ENCODE data around the gene ZNF804B.

ZNF804B gene

DNA sequence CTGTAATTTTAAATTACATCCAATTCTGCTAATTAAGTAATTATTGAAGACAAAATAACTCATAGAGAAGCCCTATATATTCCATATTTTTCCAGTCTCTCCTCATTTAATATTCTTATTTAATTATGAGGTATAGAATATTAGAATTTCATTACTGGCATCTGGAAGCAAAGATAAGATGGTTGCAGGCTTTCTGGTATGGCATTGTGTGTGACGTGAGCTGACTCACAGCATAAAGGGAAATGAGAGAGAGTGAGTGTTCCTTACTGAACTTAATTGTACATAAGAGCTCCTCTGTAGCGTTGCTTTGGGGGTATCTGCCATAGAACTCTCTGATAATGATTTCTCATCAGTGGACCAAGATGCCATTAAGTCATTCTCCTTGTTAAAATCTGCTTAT, 163.4 kb downstream of the ZNF804B start:
- no peak overlapping the region for H3K4me2 ChIP-seq (ENCODE audit: low read length)
- no peaks in the 10 kb centered on the region for H3K36me3 ChIP-seq (replicated peaks; ENCODE audit: low read depth, low read length)
- H3K9ac ChIP-seq (ENCODE audit: low read length) = no peak overlapping the region
- no peak overlapping the region for H3K4me3 ChIP-seq (ENCODE audit: low read length)
- TF ChIP-seq EZH2phosphoT487 (IDR thresholded peaks at IDR 0.05; ENCODE audit: low read depth) = no peak
- TF ChIP-seq, protein P1, sequence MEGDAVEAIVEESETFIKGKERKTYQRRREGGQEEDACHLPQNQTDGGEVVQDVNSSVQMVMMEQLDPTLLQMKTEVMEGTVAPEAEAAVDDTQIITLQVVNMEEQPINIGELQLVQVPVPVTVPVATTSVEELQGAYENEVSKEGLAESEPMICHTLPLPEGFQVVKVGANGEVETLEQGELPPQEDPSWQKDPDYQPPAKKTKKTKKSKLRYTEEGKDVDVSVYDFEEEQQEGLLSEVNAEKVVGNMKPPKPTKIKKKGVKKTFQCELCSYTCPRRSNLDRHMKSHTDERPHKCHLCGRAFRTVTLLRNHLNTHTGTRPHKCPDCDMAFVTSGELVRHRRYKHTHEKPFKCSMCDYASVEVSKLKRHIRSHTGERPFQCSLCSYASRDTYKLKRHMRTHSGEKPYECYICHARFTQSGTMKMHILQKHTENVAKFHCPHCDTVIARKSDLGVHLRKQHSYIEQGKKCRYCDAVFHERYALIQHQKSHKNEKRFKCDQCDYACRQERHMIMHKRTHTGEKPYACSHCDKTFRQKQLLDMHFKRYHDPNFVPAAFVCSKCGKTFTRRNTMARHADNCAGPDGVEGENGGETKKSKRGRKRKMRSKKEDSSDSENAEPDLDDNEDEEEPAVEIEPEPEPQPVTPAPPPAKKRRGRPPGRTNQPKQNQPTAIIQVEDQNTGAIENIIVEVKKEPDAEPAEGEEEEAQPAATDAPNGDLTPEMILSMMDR (IDR thresholded peaks at IDR 0.05; ENCODE audit: low read depth, low read length) = no peak
- H3K27me3 ChIP-seq (ENCODE audit: low read depth, low read length) = no peaks in the 10 kb centered on the region
- no peak overlapping the region for H2AFZ ChIP-seq (ENCODE audit: low read depth, low read length)
- no peaks in the 10 kb centered on the region for H3K4me1 ChIP-seq (ENCODE audit: low read length)
- no peaks in the 10 kb centered on the region for H3K79me2 ChIP-seq (ENCODE audit: low read length)
- H3K27ac ChIP-seq (ENCODE audit: low read length) = no peak overlapping the region
- no peaks in the 10 kb centered on the region for H4K20me1 ChIP-seq (ENCODE audit: insufficient read depth, low read length)
- H3K9me3 ChIP-seq (ENCODE audit: insufficient read depth, low read length) = no peaks in the 10 kb centered on the region

- Histone ChIP-seq H3K27ac (ENCODE audit: low read length) (no peak overlapping the region), H3K4me2 (ENCODE audit: low read length) (no peak overlapping the region), H3K36me3 (replicated peaks; ENCODE audit: low read depth, low read length) (no peaks in the 10 kb centered on the region), H3K4me3 (ENCODE audit: low read length) (no peak overlapping the region), H3K9ac (ENCODE audit: low read length) (no peak overlapping the region), H3K9me3 (ENCODE audit: insufficient read depth, low read length) (no peaks in the 10 kb centered on the region), H2AFZ (ENCODE audit: low read depth, low read length) (no peak overlapping the region), H3K27me3 (ENCODE audit: low read depth, low read length) (no peaks in the 10 kb centered on the region), H3K79me2 (ENCODE audit: low read length) (no peaks in the 10 kb centered on the region), H3K4me1 (ENCODE audit: low read length) (no peaks in the 10 kb centered on the region), H4K20me1 (ENCODE audit: insufficient read depth, low read length) (no peaks in the 10 kb centered on the region)
- TF ChIP-seq, protein P1 (IDR thresholded peaks at IDR 0.05; ENCODE audit: low read depth, low read length) = no peak
- no peak for TF ChIP-seq EZH2phosphoT487 (IDR thresholded peaks at IDR 0.05; ENCODE audit: low read depth)
These were observed 168.8 kb downstream of the ZNF804B start for GRCh38 chr7:88928276-88928675.

DNA sequence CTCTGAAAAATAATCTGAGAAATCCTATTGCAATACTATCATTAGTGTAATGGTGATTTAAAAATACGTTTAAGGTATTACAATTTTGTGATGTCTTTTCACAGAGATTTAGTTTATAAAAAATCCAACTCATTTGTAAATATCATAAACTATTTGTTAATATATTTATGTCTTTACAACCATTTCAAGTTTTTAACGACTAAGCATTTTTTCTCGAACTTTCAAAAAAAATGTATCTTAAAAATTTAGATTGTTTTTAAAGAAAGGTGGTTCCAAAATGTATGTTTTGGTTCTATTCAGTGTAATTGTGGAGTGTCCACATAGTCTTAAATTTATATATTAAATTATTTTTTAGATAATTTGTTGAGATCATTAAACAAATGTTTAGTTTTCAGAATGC, 170.2 kb downstream of the ZNF804B start:
- Histone ChIP-seq H3K27ac (ENCODE audit: low read length) (no peak overlapping the region), H2AFZ (ENCODE audit: low read depth, low read length) (no peak overlapping the region), H3K79me2 (ENCODE audit: low read length) (no peaks in the 10 kb centered on the region), H3K36me3 (replicated peaks; ENCODE audit: low read depth, low read length) (no peaks in the 10 kb centered on the region), H4K20me1 (ENCODE audit: insufficient read depth, low read length) (no peaks in the 10 kb centered on the region), H3K9ac (ENCODE audit: low read length) (no peak overlapping the region), H3K4me3 (ENCODE audit: low read length) (no peak overlapping the region), H3K9me3 (ENCODE audit: insufficient read depth, low read length) (no peaks in the 10 kb centered on the region), H3K4me2 (ENCODE audit: low read length) (no peak overlapping the region), H3K27me3 (ENCODE audit: low read depth, low read length) (no peaks in the 10 kb centered on the region), H3K4me1 (ENCODE audit: low read length) (no peaks in the 10 kb centered on the region)
- TF ChIP-seq, protein P1 (IDR thresholded peaks at IDR 0.05; ENCODE audit: low read depth, low read length) = no peak
- no peak for TF ChIP-seq EZH2phosphoT487 (IDR thresholded peaks at IDR 0.05; ENCODE audit: low read depth)

- no peak overlapping the region for H2AFZ ChIP-seq (ENCODE audit: low read depth, low read length)
- no peaks in the 10 kb centered on the region for H3K36me3 ChIP-seq (replicated peaks; ENCODE audit: low read depth, low read length)
- H3K27me3 ChIP-seq (ENCODE audit: low read depth, low read length) = no peaks in the 10 kb centered on the region
- H3K9me3 ChIP-seq (ENCODE audit: insufficient read depth, low read length) = no peaks in the 10 kb centered on the region
- H4K20me1 ChIP-seq (ENCODE audit: insufficient read depth, low read length) = no peaks in the 10 kb centered on the region
- no peaks in the 10 kb centered on the region for H3K79me2 ChIP-seq (ENCODE audit: low read length)
- H3K4me3 ChIP-seq (ENCODE audit: low read length) = no peak overlapping the region
- H3K4me1 ChIP-seq (ENCODE audit: low read length) = no peaks in the 10 kb centered on the region
- TF ChIP-seq, protein P1 (IDR thresholded peaks at IDR 0.05; ENCODE audit: low read depth, low read length) = no peak
- no peak for TF ChIP-seq EZH2phosphoT487 (IDR thresholded peaks at IDR 0.05; ENCODE audit: low read depth)
- H3K27ac ChIP-seq (ENCODE audit: low read length) = no peak overlapping the region
- no peak overlapping the region for H3K4me2 ChIP-seq (ENCODE audit: low read length)
- no peak overlapping the region for H3K9ac ChIP-seq (ENCODE audit: low read length)
These were observed 173.8 kb downstream of the ZNF804B start for GRCh38 chr7:88933285-88933684.

Data from OCI-LY3 (cell line).